IPS DF 6.9 (cell line): ENCODE measurements around the gene LYZL4.

Experiments
- DNase-seq: peaks from one replicate; pipeline ENCODE4 v3.0.0-alpha.2; 2013; ENCODE audit warnings: low read depth, low spot score
- H3K27ac ChIP-seq: one replicate; pipeline ENCODE4 v1.5.1; 2013; ENCODE audit warnings: low read length, control low read depth
- H3K27me3 ChIP-seq: 2 replicates; pipeline ENCODE4 v1.6.1; 2013; ENCODE audit warnings: mild to moderate bottlenecking, low read length; ENCODE audit not compliant: control insufficient read depth, insufficient read depth
- H3K36me3 ChIP-seq: 2 replicates; pipeline ENCODE4 v1.6.1; 2013; ENCODE audit warnings: low read length; ENCODE audit not compliant: control insufficient read depth, insufficient read depth
- H3K4me1 ChIP-seq: 2 replicates; pipeline ENCODE4 v1.6.1; 2013; ENCODE audit warnings: low read length; ENCODE audit not compliant: control insufficient read depth, insufficient read depth
- H3K4me3 ChIP-seq: 2 replicates; pipeline ENCODE4 v1.5.1; 2013; ENCODE audit warnings: mild to moderate bottlenecking, low read length
- H3K9me3 ChIP-seq: 2 replicates; pipeline ENCODE4 v1.6.1; 2013; ENCODE audit warnings: low read length, inconsistent platforms; ENCODE audit not compliant: control insufficient read depth, insufficient read depth
- WGBS: extraction: QIAGEN DNeasy Blood & Tissue Kit; methylation state at CpG from one replicate; pipeline ENCODE4 v1.1.7; 2013; ENCODE audit warnings: mixed read lengths, missing lambda C conversion rate; ENCODE audit not compliant: insufficient read length, insufficient coverage; 5-methylcytosine and 5-hydroxymethylcytosine counted together

The LYZL4 gene

GRCh38 chr3:42410370-42411131 lies at the start of gene LYZL4:
TSS of gene LYZL4 (minus strand) at chr3:42410610. CDS start at chr3:42407251, 3,359 bp downstream.
- Histone ChIP-seq H3K9me3 (no peaks in the 10 kb centered on the region), H3K4me1 (no peaks in the 10 kb centered on the region; the same call in 1 of the 2 replicates), H3K4me3 (no peak within 1 kb of the TSS), H3K36me3 (0 out of 2 replicates have a peak, but pooled peaks cover 3% of the 10 kb centered on the region), H3K27me3 (no peaks in the 10 kb centered on the region), H3K27ac (no peak within 1 kb of the TSS)
- no CpG with 5 or more reads among the region's 5 CpGs for WGBS
- no peak for DNase-seq

- no peak overlapping the region for H3K4me3 ChIP-seq
- H3K27me3 ChIP-seq, result no peaks in the 10 kb centered on the region
- H3K4me1 ChIP-seq, result no peaks in the 10 kb centered on the region
- H3K27ac ChIP-seq, result no peak overlapping the region
- no peaks in the 10 kb centered on the region for H3K36me3 ChIP-seq
- DNase-seq, result no peak
- H3K9me3 ChIP-seq, result no peaks in the 10 kb centered on the region
Measured at GRCh38 chr3:42459151-42459550, 48.7 kb upstream of the LYZL4 start.

GRCh38 chr3:42456211-42456610 lies 45.8 kb upstream of the LYZL4 start:
- no peaks in the 10 kb centered on the region for H3K27me3 ChIP-seq
- no peak overlapping the region for H3K27ac ChIP-seq
- no peaks in the 10 kb centered on the region for H3K9me3 ChIP-seq
- no peak overlapping the region for H3K4me3 ChIP-seq
- no peaks in the 10 kb centered on the region for H3K36me3 ChIP-seq
- no peak for DNase-seq
- no peaks in the 10 kb centered on the region for H3K4me1 ChIP-seq

- no peak overlapping the region for H3K4me3 ChIP-seq
- H3K27me3 ChIP-seq, result no peaks in the 10 kb centered on the region
- no peak overlapping the region for H3K27ac ChIP-seq
- H3K36me3 ChIP-seq, result no peaks in the 10 kb centered on the region
- no CpG with 5 or more reads among the region's 2 CpGs for WGBS
- no peaks in the 10 kb centered on the region for H3K9me3 ChIP-seq
- no peak for DNase-seq
- H3K4me1 ChIP-seq, result peaks cover 3% of the 10 kb centered on the region; the same call in 1 of the 2 replicates
Measured at GRCh38 chr3:42451546-42452230, 41.3 kb upstream of the LYZL4 start.

- DNase-seq, result no peak
- WGBS, result no CpG with 5 or more reads among the region's 2 CpGs
Measured at GRCh38 chr3:42451116-42451515, 40.7 kb upstream of the LYZL4 start.

GRCh38 chr3:42450567-42450966 lies 40.2 kb upstream of the LYZL4 start:
- Histone ChIP-seq H3K27me3 (no peaks in the 10 kb centered on the region), H3K9me3 (no peaks in the 10 kb centered on the region), H3K36me3 (no peaks in the 10 kb centered on the region), H3K4me1 (peaks cover 5% of the 10 kb centered on the region; the same call in 1 of the 2 replicates), H3K4me3 (no peak overlapping the region), H3K27ac (no peak overlapping the region)
- no CpG with 5 or more reads among the region's 1 CpG for WGBS
- no peak for DNase-seq

More at GRCh38 chr3:42451116-42451515, 40.7 kb upstream of the LYZL4 start:
- H3K36me3 ChIP-seq, result no peaks in the 10 kb centered on the region
- no peaks in the 10 kb centered on the region for H3K9me3 ChIP-seq
- no peaks in the 10 kb centered on the region for H3K27me3 ChIP-seq
- peaks cover 5% of the 10 kb centered on the region; the same call in 1 of the 2 replicates for H3K4me1 ChIP-seq
- no peak overlapping the region for H3K27ac ChIP-seq
- H3K4me3 ChIP-seq, result no peak overlapping the region

- no CpG with 5 or more reads among the region's 1 CpG for WGBS
- no peak for DNase-seq
- Histone ChIP-seq H3K36me3 (no peaks in the 10 kb centered on the region), H3K27me3 (no peaks in the 10 kb centered on the region), H3K4me3 (no peak overlapping the region), H3K9me3 (no peaks in the 10 kb centered on the region), H3K27ac (no peak overlapping the region), H3K4me1 (peaks cover 5% of the 10 kb centered on the region; the same call in 1 of the 2 replicates)
Measured at GRCh38 chr3:42447481-42447880, 37.1 kb upstream of the LYZL4 start.

- no peak for DNase-seq
- no CpG with 5 or more reads among the region's 4 CpGs for WGBS
Measured at GRCh38 chr3:42446111-42447050, 36.0 kb upstream of the LYZL4 start.

GRCh38 chr3:42443819-42444436 lies 33.5 kb upstream of the LYZL4 start:
- H3K27ac ChIP-seq, result no peak overlapping the region
- DNase-seq, result peak; percentile 81

More at GRCh38 chr3:42446111-42447050, 36.0 kb upstream of the LYZL4 start:
- Histone ChIP-seq H3K9me3 (no peaks in the 10 kb centered on the region), H3K27ac (no peak overlapping the region), H3K4me1 (peaks cover 5% of the 10 kb centered on the region; the same call in 1 of the 2 replicates), H3K27me3 (no peaks in the 10 kb centered on the region), H3K36me3 (no peaks in the 10 kb centered on the region), H3K4me3 (no peak overlapping the region)

GRCh38 chr3:42443292-42443691 lies 32.9 kb upstream of the LYZL4 start:
- WGBS, result no CpG with 5 or more reads among the region's 4 CpGs

More at GRCh38 chr3:42443819-42444436, 33.5 kb upstream of the LYZL4 start:
- WGBS, result no CpG with 5 or more reads among the region's 9 CpGs
- no peaks in the 10 kb centered on the region for H3K36me3 ChIP-seq
- no peaks in the 10 kb centered on the region for H3K9me3 ChIP-seq
- H3K4me1 ChIP-seq, result peaks cover 7% of the 10 kb centered on the region; the same call in 1 of the 2 replicates
- H3K27me3 ChIP-seq, result no peaks in the 10 kb centered on the region
- H3K4me3 ChIP-seq, result no peak overlapping the region

More at GRCh38 chr3:42443292-42443691, 32.9 kb upstream of the LYZL4 start:
- no peak for DNase-seq
- peaks cover 7% of the 10 kb centered on the region; the same call in 1 of the 2 replicates for H3K4me1 ChIP-seq
- no peak overlapping the region for H3K27ac ChIP-seq
- H3K36me3 ChIP-seq, result no peaks in the 10 kb centered on the region
- no peaks in the 10 kb centered on the region for H3K9me3 ChIP-seq
- no peaks in the 10 kb centered on the region for H3K27me3 ChIP-seq
- H3K4me3 ChIP-seq, result no peak overlapping the region
